HepG2 (cell line): ENCODE results near the gene NYAP2. TPM values are rescaled to one million over a fixed set of nuclear protein-coding genes. Genes with fewer than 3 reads are reported as not detected.

ENCODE experiments used
- ATAC-seq: fragments of 200-7000 bp; cut with Tn5 transposase; 3 replicates; pipeline ENCODE4 v1.9.1; 2020; ENCODE audit warnings: mild to moderate bottlenecking, moderate library complexity
- BruUV-seq: library from RNA; stranded (reverse); fragments of 400-500 nt; replicated peaks from 2 replicates; lab custom pipeline; 2021; lab: Mats Ljungman, UMichigan
- CTCF ChIA-PET: fragments of 300-600 bp; formaldehyde crosslinking; extraction: SDS; loops from one replicate; lab custom pipeline; 2021; ENCODE audit warnings: low total read pairs, inconsistent platforms, low intra/inter-chr PET ratio; lab: Yijun Ruan, JAX
- POLR2A ChIA-PET: fragments of 350-600 bp; sonication (Branson Sonifier 250); formaldehyde crosslinking; loops from one replicate; lab custom pipeline; 2020; ENCODE audit warnings: antibody characterized with exemption, inconsistent platforms; lab: Yijun Ruan, JAX
- DNase-seq: peaks from one replicate; pipeline ENCODE4 v3.0.0-alpha.2; 2015; ENCODE audit warnings: low spot score
- FAIRE-seq: peaks from 3 replicates; lab custom pipeline; 2011; peaks lifted over from hg19 to GRCh38; lab: Jason Lieb, UNC
- H2AFZ ChIP-seq: one replicate; pipeline ENCODE4 v1.6.1; 2011; ENCODE audit warnings: low read length, inconsistent platforms
- H3K27ac ChIP-seq: fragments of 300-600 bp; 3 replicates; pipeline ENCODE4 v1.8.0; 2011; ENCODE audit warnings: mixed run types, mild to moderate bottlenecking, mixed read lengths, low read length, inconsistent platforms; ENCODE audit not compliant: insufficient read depth; ENCODE audit errors: extremely low read length
- H3K27me3 ChIP-seq, 2 experiments: fragments of 200-600 bp in 1 of 2; 2 replicates in 1 of 2; 3 replicates in 1 of 2; pipeline versions ENCODE4 v1.6.0 to v1.8.0; 2011; ENCODE audit warnings: low read length in 2 of 2, mild to moderate bottlenecking in 2 of 2, moderate library complexity in 2 of 2, inconsistent platforms in 1 of 2; ENCODE audit not compliant: insufficient read depth in 2 of 2, control insufficient read depth in 1 of 2
- H3K36me3 ChIP-seq, 2 experiments: fragments of 200-600 bp in 1 of 2; replicated peaks in 1 of 2; 2 replicates in 1 of 2; 3 replicates in 1 of 2; pipeline versions ENCODE4 v1.5.1 to v1.8.0; 2011; ENCODE audit warnings: low read length in 2 of 2, inconsistent platforms in 1 of 2; ENCODE audit not compliant: insufficient read depth in 2 of 2, control insufficient read depth in 1 of 2
- H3K4me1 ChIP-seq: 2 replicates; pipeline ENCODE4 v1.5.1; 2012; ENCODE audit warnings: low read length, inconsistent platforms; ENCODE audit not compliant: insufficient read depth
- H3K4me2 ChIP-seq: 2 replicates; pipeline ENCODE4 v1.6.0; 2011; ENCODE audit warnings: low read depth, low read length, inconsistent platforms
- H3K4me3 ChIP-seq, 3 experiments: fragments of 200-600 bp in 1 of 3; sonication (generic), shearing (Covaris generic) in 1 of 3; replicated peaks in 1 of 3; 2 replicates each; pipeline ENCODE4 v1.5.1; 2011 to 2016; ENCODE audit warnings: low read length in 3 of 3, inconsistent platforms in 2 of 3, low read depth in 2 of 3, mild to moderate bottlenecking in 2 of 3, control low read depth in 1 of 3, mixed read lengths in 1 of 3; ENCODE audit not compliant: insufficient read depth in 1 of 3
- H3K79me2 ChIP-seq: one replicate; pipeline ENCODE4 v1.6.1; 2011; ENCODE audit warnings: low read length, inconsistent platforms; ENCODE audit not compliant: insufficient read depth
- H3K9ac ChIP-seq: 2 replicates; pipeline ENCODE4 v1.6.0; 2011; ENCODE audit warnings: mild to moderate bottlenecking, low read depth, low read length, inconsistent platforms; ENCODE audit not compliant: insufficient read depth
- H3K9me3 ChIP-seq: 2 replicates; pipeline ENCODE4 v1.5.1; 2012; ENCODE audit warnings: mild to moderate bottlenecking, low read length
- H4K20me1 ChIP-seq: 2 replicates; pipeline ENCODE4 v1.6.0; 2011; ENCODE audit warnings: inconsistent platforms, mild to moderate bottlenecking, low read length, moderate library complexity; ENCODE audit not compliant: insufficient read depth
- CENPT ChIP-seq: sonication (generic); formaldehyde crosslinking; IDR thresholded peaks from 2 replicates; pipeline ENCODE4 v1.8.0; 2022; ENCODE audit warnings: low read depth, mild to moderate bottlenecking, moderate library complexity, missing genetic modification reagents
- FOXA3 ChIP-seq: IDR thresholded peaks from 2 replicates; pipeline ENCODE4 v1.6.1; 2016; ENCODE audit warnings: missing genetic modification reagents, missing compliant biosample characterization
- GZF1 ChIP-seq: sonication (generic); formaldehyde crosslinking; IDR thresholded peaks from 2 replicates; pipeline ENCODE4 v1.5.1; 2020; ENCODE audit warnings: mild to moderate bottlenecking, missing genetic modification reagents
- KAT7 ChIP-seq: IDR thresholded peaks from 2 replicates; pipeline ENCODE4 v1.6.1; 2018; ENCODE audit warnings: borderline replicate concordance, missing compliant biosample characterization
- KLF16 ChIP-seq, 2 experiments: sonication (generic) in 1 of 2; formaldehyde crosslinking in 1 of 2; IDR thresholded peaks; 2 replicates each; pipeline versions ENCODE4 v1.6.1 to v1.8.0; 2016 to 2023; ENCODE audit warnings: missing genetic modification reagents in 2 of 2, missing compliant biosample characterization in 1 of 2
- MIER3 ChIP-seq: IDR thresholded peaks from 2 replicates; pipeline ENCODE4 v1.6.1; 2016; ENCODE audit warnings: missing compliant biosample characterization, borderline replicate concordance
- NKX3-1 ChIP-seq: sonication (generic); formaldehyde crosslinking; IDR thresholded peaks from 2 replicates; pipeline ENCODE4 v1.5.0; 2020; ENCODE audit warnings: missing genetic modification reagents
- PPARG ChIP-seq: conservative IDR thresholded peaks from 2 replicates; pipeline ENCODE4 v1.6.1; 2016; ENCODE audit warnings: missing biosample characterization, missing genetic modification reagents
- SMAD9 ChIP-seq: sonication (generic); formaldehyde crosslinking; IDR thresholded peaks from 2 replicates; pipeline ENCODE4 v1.5.1; 2020; ENCODE audit warnings: mild to moderate bottlenecking, missing genetic modification reagents
- TCF7 ChIP-seq: sonication (generic); IDR thresholded peaks from 2 replicates; pipeline ENCODE4 v1.6.1; 2016; ENCODE audit warnings: antibody characterized with exemption, low read depth
- ZFY ChIP-seq: sonication (generic); formaldehyde crosslinking; IDR thresholded peaks from 2 replicates; pipeline ENCODE4 v1.4.0; 2020; ENCODE audit warnings: missing genetic modification reagents
- ZNF256 ChIP-seq: sonication (generic); formaldehyde crosslinking; conservative IDR thresholded peaks from 2 replicates; pipeline ENCODE4 v1.4.0; 2020; ENCODE audit warnings: missing genetic modification reagents
- ZNF354B ChIP-seq: sonication (generic); formaldehyde crosslinking; IDR thresholded peaks from 2 replicates; pipeline ENCODE4 v1.8.0; 2022; ENCODE audit warnings: mild to moderate bottlenecking, missing genetic modification reagents
- ZNF432 ChIP-seq: sonication (generic); formaldehyde crosslinking; IDR thresholded peaks from 2 replicates; pipeline ENCODE4 v1.5.0; 2020; ENCODE audit warnings: missing genetic modification reagents, mild to moderate bottlenecking, borderline replicate concordance
- ZNF577 ChIP-seq: sonication (generic); formaldehyde crosslinking; IDR thresholded peaks from 2 replicates; pipeline ENCODE4 v1.4.0; 2020; ENCODE audit warnings: mild to moderate bottlenecking, low read depth, missing genetic modification reagents, borderline replicate concordance
- ZNF737 ChIP-seq: sonication (generic); formaldehyde crosslinking; IDR thresholded peaks from 2 replicates; pipeline ENCODE4 v1.5.0; 2020; ENCODE audit warnings: missing genetic modification reagents, mild to moderate bottlenecking, borderline replicate concordance
- ZNF850 ChIP-seq: sonication (generic); formaldehyde crosslinking; conservative IDR thresholded peaks from 2 replicates; pipeline ENCODE4 v1.9.0; 2021; ENCODE audit warnings: mild to moderate bottlenecking, missing genetic modification reagents
- in situ Hi-C: cut with HindIII; loops from 2 replicates; pipeline ENCODE4 v1.10.0; 2017; ENCODE audit warnings: low pct_unique_long_range_greater_than_20kb; ENCODE audit not compliant: extremely low pct_ligation_motif_present
- intact Hi-C: fragments of 100-400 bp; cut with micrococcal nuclease; formaldehyde crosslinking; loops from one replicate; pipeline ENCODE4 v1.10.0; 2022; ENCODE audit not compliant: unreplicated experiment
- polyA plus RNA-seq, 8 experiments: library from polyadenylated mRNA; depleted of rRNA in 3 of 8; stranded (reverse) in 7 of 8; unstranded in 1 of 8; fragments of >200 nt; fragmentation: Illumina TruSeq in 4 of 8; extraction: Trizol in 4 of 8; gene quantifications; 2 replicates each; pipeline versions ENCODE4 v1.2.1 to v1.2.3, GENCODE V29; 2011 to 2016; ENCODE audit warnings: low read depth in 4 of 8, missing spikeins in 1 of 8, mixed read lengths in 1 of 8; ENCODE audit not compliant: insufficient read depth in 1 of 8
- total RNA-seq, 5 experiments: library from RNA; depleted of rRNA; stranded (reverse); fragments of >200 nt; fragmentation: Illumina TruSeq; extraction: Trizol; gene quantifications; 2 replicates each; pipeline ENCODE4 v1.2.3, GENCODE V29; 2016; ENCODE audit warnings: low read depth in 1 of 5
- TF ChIP-seq, protein P1 (sequence below): IDR thresholded peaks from 2 replicates; pipeline ENCODE4 v1.6.1; 2018; ENCODE audit warnings: missing genetic modification reagents, mild to moderate bottlenecking, missing compliant biosample characterization

NYAP2 gene
- total and polyA plus RNA-seq, 2 of the 13 experiments (the other 11 are each of a cell fraction or from before 2014, with no cell fraction given): not detected

DNA sequence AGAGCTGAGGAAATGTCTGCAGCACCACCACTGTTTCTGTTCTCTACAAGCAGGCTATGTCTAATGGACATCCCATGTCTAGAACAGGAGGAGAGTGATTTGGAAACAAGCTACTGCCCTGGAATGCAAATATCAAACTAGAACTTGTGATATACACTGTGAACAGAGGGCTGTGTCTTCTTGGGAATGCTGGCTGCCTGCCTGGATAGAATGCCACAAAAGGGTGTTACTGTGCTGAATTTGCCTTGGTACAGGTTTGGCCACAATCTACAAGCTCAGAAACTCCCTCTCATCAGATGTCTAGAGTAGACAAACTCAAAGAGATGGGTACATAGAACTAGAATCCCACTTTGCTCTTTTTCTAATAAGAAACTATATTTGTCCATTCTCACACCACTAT is 170.5 kb downstream of the NYAP2 start:
- H4K20me1 ChIP-seq: no peaks in the 10 kb centered on the region
- H3K36me3 ChIP-seq: no peaks in the 10 kb centered on the region
- no peaks in the 10 kb centered on the region for H3K4me1 ChIP-seq
- TF ChIP-seq CENPT (no peak), ZNF850 (CRISPR knock-in tag) (no peak), GZF1 (no peak), ZNF737 (CRISPR knock-in tag) (no peak), KLF16 (CRISPR knock-in tag; IDR thresholded peaks at IDR 0.05) (no peak), SMAD9 (CRISPR knock-in tag) (no peak), FOXA3 (CRISPR knock-in tag) (no peak), ZNF577 (CRISPR knock-in tag) (no peak), ZFY (no peak), ZNF256 (CRISPR knock-in tag) (no peak), KAT7 (CRISPR knock-in tag) (no peak), ZNF354B (no peak), TCF7 (no peak), ZNF432 (CRISPR knock-in tag) (no peak), MIER3 (CRISPR knock-in tag) (no peak), PPARG (CRISPR knock-in tag) (no peak), NKX3-1 (CRISPR knock-in tag) (no peak)
- TF ChIP-seq, protein P1, sequence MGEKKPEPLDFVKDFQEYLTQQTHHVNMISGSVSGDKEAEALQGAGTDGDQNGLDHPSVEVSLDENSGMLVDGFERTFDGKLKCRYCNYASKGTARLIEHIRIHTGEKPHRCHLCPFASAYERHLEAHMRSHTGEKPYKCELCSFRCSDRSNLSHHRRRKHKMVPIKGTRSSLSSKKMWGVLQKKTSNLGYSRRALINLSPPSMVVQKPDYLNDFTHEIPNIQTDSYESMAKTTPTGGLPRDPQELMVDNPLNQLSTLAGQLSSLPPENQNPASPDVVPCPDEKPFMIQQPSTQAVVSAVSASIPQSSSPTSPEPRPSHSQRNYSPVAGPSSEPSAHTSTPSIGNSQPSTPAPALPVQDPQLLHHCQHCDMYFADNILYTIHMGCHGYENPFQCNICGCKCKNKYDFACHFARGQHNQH (CRISPR knock-in tag): no peak
- peaks cover 17% of the 10 kb centered on the region for H3K9me3 ChIP-seq
- FAIRE-seq (no peak), ATAC-seq (no peak), DNase-seq (no peak)
- in situ Hi-C loops: no loop called here
- no peak overlapping the region for H2AFZ ChIP-seq
- intact Hi-C loops: no loop called here
- CTCF ChIA-PET: no interaction called here
- POLR2A ChIA-PET: no interaction called here
- H3K4me3 ChIP-seq: no peak overlapping the region
- no peak overlapping the region for H3K9ac ChIP-seq
- BruUV-seq: no TSS peak
- no peaks in the 10 kb centered on the region for H3K79me2 ChIP-seq
- H3K27ac ChIP-seq: no peak overlapping the region
- no peaks in the 10 kb centered on the region for H3K27me3 ChIP-seq
- H3K4me2 ChIP-seq: no peak overlapping the region
